ENCODE measurements around the gene ZNF622. TPM values are rescaled to one million over a fixed set of nuclear protein-coding genes. Genes with fewer than 3 reads are reported as not detected.

Gene ZNF622
- total RNA-seq, 1 donor from 2014 or later, result 40.0 TPM

DNA sequence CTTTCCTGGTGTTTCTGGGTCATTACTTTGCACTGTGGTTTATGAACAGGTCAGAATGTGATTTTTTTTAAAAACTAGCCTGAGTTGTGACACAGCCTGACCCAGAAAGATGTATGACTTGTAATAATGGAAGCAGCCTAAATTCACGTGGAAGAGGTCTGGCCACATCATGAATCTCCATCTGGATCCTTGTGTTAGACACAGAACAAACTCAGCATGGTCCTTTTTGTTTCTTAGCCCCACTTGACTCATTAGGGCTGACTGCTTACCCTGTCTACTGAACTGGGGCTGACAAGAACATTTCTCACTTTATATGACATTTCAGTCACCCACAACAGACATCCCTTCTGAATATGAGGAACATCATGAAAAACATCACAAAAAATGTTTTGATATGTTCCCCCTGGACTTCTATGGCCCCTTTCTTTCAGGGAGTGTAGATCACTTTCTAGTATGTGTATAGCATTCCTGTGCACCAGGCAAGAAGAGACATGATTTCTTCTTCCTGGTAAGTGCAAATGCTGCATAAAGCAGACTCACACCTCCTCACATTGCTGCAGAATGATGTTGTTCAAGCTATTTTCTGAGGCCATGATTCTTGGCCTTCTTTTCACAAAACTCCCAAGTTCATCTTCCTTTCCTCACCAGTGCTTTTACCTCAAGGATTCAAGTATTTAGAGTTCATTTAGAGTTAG lies 52.3 kb downstream of the ZNF622 start:
- no peaks in the 10 kb centered on the region for H3K36me3 Mint-ChIP-seq (ENCODE audit: unreplicated experiment)
- no peak overlapping the region for H3K4me3 Mint-ChIP-seq (ENCODE audit: unreplicated experiment)
- no peaks in the 10 kb centered on the region for H3K9me3 Mint-ChIP-seq (ENCODE audit: unreplicated experiment)
- H3K27me3 Mint-ChIP-seq (ENCODE audit: unreplicated experiment), result no peaks in the 10 kb centered on the region
- DNase-seq, result no peak
- H3K4me1 Mint-ChIP-seq (ENCODE audit: low read depth, unreplicated experiment), result no peaks in the 10 kb centered on the region
- no peak overlapping the region for H3K27ac Mint-ChIP-seq (ENCODE audit: unreplicated experiment)
- TF ChIP-seq, protein P1, sequence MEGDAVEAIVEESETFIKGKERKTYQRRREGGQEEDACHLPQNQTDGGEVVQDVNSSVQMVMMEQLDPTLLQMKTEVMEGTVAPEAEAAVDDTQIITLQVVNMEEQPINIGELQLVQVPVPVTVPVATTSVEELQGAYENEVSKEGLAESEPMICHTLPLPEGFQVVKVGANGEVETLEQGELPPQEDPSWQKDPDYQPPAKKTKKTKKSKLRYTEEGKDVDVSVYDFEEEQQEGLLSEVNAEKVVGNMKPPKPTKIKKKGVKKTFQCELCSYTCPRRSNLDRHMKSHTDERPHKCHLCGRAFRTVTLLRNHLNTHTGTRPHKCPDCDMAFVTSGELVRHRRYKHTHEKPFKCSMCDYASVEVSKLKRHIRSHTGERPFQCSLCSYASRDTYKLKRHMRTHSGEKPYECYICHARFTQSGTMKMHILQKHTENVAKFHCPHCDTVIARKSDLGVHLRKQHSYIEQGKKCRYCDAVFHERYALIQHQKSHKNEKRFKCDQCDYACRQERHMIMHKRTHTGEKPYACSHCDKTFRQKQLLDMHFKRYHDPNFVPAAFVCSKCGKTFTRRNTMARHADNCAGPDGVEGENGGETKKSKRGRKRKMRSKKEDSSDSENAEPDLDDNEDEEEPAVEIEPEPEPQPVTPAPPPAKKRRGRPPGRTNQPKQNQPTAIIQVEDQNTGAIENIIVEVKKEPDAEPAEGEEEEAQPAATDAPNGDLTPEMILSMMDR (IDR thresholded peaks at IDR 0.05; ENCODE audit: partially characterized antibody, unreplicated experiment), result no peak

DNA sequence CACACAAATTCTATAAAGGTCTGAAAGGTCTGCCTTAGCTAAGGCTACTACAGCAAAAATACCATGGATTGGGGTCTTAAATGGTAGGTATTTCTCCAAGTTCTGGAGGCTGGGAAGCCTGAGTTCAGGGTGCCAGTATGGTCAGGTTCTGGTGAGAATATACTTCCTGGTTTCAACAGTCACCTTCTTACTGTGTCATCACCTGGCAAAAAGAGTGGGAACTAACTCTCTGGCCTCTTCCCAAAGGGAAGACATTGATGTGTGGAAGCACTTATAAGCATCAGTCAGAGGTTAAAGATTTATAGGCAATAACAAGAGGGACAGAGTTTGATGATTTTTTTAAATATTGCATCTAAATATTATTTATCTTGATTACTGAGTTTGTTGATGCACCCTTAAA lies 53.0 kb downstream of the ZNF622 start:
- no peaks in the 10 kb centered on the region for H3K27me3 Mint-ChIP-seq (ENCODE audit: unreplicated experiment)
- DNase-seq, result no peak

DNA sequence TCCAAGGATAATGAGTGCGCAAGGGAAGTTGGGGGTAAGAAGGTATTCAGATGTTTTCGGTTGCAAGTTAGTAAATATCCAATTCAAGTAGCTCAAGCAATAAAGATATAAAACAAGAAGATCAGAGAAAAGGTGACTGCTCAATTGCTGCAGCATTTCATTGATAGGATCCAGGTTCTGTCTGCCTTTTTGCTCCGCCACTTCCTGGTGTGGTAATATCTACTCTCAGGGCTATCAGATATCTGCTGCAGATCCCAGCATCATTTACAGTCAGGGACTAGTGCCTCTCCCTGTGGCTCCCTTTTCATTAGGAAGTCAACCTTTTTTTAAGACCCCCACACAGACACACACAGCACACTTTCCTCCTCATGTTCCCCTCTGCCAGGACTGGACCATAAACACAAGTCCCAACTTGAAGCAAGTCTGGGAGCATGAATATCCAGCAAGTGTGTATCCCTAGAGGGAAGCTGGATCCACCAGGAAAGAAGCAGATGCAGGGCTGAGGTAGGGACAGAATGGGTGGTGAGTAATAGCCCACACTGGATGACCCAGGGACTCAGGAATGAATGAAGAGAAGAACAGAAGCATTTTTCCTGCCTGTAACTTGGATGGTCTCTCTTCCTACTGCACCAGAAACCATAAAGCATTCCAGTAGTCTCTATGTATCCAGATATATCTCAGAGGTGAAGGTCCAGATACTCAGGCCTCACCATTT lies 53.7 kb downstream of the ZNF622 start:
- TF ChIP-seq, protein P1 (IDR thresholded peaks at IDR 0.05; ENCODE audit: partially characterized antibody, unreplicated experiment), result no peak
- H3K4me3 Mint-ChIP-seq (ENCODE audit: unreplicated experiment), result no peak overlapping the region
- no peak for DNase-seq
- no peaks in the 10 kb centered on the region for H3K36me3 Mint-ChIP-seq (ENCODE audit: unreplicated experiment)
- no peaks in the 10 kb centered on the region for H3K27me3 Mint-ChIP-seq (ENCODE audit: unreplicated experiment)
- no peak overlapping the region for H3K27ac Mint-ChIP-seq (ENCODE audit: unreplicated experiment)
- H3K4me1 Mint-ChIP-seq (ENCODE audit: low read depth, unreplicated experiment), result no peaks in the 10 kb centered on the region
- H3K9me3 Mint-ChIP-seq (ENCODE audit: unreplicated experiment), result peaks cover 1% of the 10 kb centered on the region

More for the DNA sequence above, 53.0 kb downstream of the ZNF622 start:
- Mint-ChIP-seq H3K9me3 (ENCODE audit: unreplicated experiment) (peaks cover 1% of the 10 kb centered on the region), H3K27ac (ENCODE audit: unreplicated experiment) (no peak overlapping the region), H3K36me3 (ENCODE audit: unreplicated experiment) (no peaks in the 10 kb centered on the region), H3K4me1 (ENCODE audit: low read depth, unreplicated experiment) (no peaks in the 10 kb centered on the region), H3K4me3 (ENCODE audit: unreplicated experiment) (no peak overlapping the region)
- TF ChIP-seq, protein P1 (IDR thresholded peaks at IDR 0.05; ENCODE audit: partially characterized antibody, unreplicated experiment), result no peak

DNA sequence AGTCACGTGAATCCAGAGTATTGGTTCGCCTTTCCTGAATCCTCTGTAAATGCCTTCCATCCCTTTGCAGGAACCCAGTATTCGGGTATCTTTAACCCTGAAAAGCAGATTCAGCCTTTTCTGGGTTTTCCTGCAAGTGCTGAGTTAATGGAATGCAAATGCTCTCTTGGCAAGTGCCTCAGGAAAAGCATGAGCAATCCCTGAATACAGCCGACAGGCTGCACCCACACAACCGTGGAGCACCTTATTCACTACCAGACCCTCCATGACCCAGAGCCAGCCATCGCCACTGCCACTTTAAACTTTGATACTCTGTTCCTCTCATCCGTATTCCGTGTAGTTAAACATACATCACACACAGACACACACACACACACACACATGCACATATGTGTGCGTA lies 54.4 kb downstream of the ZNF622 start:
- H3K27ac Mint-ChIP-seq (ENCODE audit: unreplicated experiment), result no peak overlapping the region
- no peaks in the 10 kb centered on the region for H3K27me3 Mint-ChIP-seq (ENCODE audit: unreplicated experiment)
- H3K4me3 Mint-ChIP-seq (ENCODE audit: unreplicated experiment), result no peak overlapping the region
- TF ChIP-seq, protein P1 (IDR thresholded peaks at IDR 0.05; ENCODE audit: partially characterized antibody, unreplicated experiment), result no peak
- H3K36me3 Mint-ChIP-seq (ENCODE audit: unreplicated experiment), result no peaks in the 10 kb centered on the region
- no peaks in the 10 kb centered on the region for H3K4me1 Mint-ChIP-seq (ENCODE audit: low read depth, unreplicated experiment)
- H3K9me3 Mint-ChIP-seq (ENCODE audit: unreplicated experiment), result peaks cover 1% of the 10 kb centered on the region
- no peak for DNase-seq

DNA sequence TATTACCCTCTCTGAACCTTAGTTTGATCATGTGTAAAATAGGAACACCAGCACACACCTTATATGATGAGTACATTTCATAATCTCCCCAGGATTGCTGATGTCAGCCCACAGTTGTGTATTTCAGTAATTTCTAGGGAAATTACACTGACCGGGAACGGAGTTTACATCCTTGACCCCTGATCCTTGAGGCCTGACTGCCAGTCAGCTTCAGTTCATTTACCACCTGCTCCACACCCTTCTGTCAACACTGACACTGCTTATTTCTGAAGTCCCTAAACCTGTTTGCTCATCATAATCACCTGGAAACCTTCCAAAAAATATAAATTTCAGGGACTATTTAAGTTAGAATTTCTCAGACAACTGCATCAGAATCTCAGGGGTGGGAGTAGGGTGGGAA lies 55.3 kb downstream of the ZNF622 start:
- H3K9me3 Mint-ChIP-seq (ENCODE audit: unreplicated experiment), result peaks cover 3% of the 10 kb centered on the region
- H3K4me1 Mint-ChIP-seq (ENCODE audit: low read depth, unreplicated experiment), result no peaks in the 10 kb centered on the region
- H3K27ac Mint-ChIP-seq (ENCODE audit: unreplicated experiment), result no peak overlapping the region
- H3K4me3 Mint-ChIP-seq (ENCODE audit: unreplicated experiment), result no peak overlapping the region
- no peak for DNase-seq
- TF ChIP-seq, protein P1 (IDR thresholded peaks at IDR 0.05; ENCODE audit: partially characterized antibody, unreplicated experiment), result no peak
- H3K36me3 Mint-ChIP-seq (ENCODE audit: unreplicated experiment), result no peaks in the 10 kb centered on the region
- no peaks in the 10 kb centered on the region for H3K27me3 Mint-ChIP-seq (ENCODE audit: unreplicated experiment)
